Stimulated activated CD8-positive, alpha-beta memory T cell treated with anti-CD3 and anti-CD28 coated beads, Interleukin-12 subunit alpha, Interleukin-12 subunit beta, amount 100 ng/mL, for 4 hours (primary cell): ENCODE results near the gene TRMT112.

Experiments
- DNase-seq: peaks from one replicate; pipeline ENCODE4 v3.0.0-alpha.2; 2020; ENCODE audit warnings: low read depth

The TRMT112 gene

DNA sequence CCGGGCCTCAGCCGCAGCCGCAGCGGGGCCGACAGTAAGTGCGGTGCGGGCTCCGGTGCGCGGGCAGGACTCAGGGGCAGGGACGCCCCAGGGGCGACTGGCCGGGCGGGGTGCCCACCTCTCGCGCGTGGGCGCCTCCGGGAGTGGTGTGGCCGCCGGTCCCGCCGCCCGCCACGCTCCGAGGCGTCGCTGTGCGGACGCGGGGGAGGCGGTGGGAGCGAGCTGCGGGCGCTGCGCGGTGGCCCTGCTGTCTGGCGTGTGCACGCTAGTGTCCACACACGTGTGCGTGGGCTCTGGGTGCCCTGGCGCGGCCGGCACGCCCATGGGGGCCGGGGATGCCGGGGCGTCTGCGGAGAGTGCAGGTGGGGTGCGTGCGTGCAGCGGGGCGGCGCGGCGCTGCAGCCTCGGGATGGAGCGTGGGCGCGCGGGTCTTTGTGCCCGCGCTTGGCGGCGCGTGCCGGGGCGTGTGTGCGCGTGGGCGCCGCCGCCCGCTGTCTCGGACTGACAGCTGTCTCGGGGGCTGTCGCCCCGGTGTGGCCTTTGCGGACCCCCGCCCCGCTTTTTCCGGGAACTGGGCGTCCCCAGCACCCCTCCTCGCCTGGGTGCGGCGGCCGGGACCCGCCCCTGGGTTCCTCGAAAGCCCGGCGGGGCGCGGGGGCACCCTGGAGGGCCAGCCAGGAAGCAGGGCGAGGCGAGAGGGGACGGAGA is 25.5 kb downstream of the TRMT112 start:
- DNase-seq: no peak

DNA sequence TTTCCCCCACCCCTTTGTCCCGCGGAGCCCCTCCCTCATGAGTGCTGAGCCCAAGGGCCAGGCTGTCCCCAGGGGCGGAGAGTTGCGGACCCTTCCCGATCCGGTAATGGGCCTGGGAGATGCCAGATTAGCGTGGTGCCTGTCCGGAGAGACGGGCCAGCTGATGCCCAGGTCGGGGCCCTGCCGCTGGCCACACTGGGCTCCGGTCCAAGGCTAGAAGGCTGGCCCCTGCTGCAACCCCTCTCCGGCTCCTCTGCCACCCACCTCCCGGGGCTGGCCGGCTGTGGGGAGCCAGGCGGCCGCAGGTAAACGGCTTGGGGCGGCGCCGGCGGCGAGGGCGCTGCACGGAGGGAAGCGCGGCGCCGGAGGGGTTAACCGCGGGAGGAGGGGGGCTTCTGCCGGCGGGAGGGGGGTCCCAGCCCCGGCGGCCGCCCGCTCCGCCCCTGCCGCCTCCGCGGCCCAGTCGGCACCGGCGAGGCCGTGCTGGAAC is 26.1 kb downstream of the TRMT112 start, which contains the start of gene KCNK4:
TSS of gene KCNK4 (plus strand) at position 41 of the 490 bp plus-strand sequence. CDS start 1,717 bp downstream, outside the sequence.
- DNase-seq: no peak

DNA sequence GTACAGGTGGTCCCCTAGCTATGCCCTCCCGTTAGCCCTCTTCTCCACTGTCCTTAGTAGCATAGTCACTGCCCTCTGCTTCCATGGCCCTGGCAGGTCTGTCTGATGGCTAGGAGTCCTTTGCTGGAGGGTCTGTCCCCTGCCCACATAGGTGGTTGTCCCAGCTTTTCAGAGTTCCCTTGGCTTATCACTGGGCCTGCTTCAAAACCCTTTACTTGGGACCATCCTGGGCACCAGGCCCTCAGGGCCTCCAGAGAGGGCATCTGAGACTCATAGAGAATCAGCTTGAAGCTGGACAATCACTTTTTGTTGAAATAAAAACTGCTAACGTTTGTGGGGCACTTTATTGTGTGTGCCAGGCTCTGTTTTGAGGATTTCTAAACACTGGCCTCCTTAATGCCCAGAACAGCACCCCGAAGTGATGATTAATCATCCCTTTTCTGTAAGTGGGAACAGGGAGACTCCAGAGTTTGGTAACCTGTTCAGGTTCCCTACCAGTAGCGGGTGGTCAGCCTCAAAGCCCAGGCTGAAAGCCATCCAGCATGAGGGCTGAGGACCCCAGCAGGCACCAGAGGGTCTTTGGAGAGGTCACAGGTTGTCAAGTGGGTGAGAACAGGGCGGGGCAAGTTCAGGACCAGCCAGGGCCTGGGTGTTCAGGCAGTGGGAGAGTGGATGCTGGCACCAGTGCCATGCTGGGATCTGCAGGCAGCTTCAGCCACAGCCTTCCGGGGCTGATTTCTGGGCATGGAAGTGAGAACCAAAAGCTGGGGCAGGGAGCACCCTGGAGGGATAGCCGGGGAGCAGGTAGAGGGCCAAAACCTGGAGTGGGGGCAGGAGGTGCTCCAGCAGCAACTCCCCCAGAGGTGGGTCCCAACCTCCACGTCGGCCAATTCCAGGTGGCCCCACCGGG is 26.8 kb downstream of the TRMT112 start:
- DNase-seq: no peak

DNA sequence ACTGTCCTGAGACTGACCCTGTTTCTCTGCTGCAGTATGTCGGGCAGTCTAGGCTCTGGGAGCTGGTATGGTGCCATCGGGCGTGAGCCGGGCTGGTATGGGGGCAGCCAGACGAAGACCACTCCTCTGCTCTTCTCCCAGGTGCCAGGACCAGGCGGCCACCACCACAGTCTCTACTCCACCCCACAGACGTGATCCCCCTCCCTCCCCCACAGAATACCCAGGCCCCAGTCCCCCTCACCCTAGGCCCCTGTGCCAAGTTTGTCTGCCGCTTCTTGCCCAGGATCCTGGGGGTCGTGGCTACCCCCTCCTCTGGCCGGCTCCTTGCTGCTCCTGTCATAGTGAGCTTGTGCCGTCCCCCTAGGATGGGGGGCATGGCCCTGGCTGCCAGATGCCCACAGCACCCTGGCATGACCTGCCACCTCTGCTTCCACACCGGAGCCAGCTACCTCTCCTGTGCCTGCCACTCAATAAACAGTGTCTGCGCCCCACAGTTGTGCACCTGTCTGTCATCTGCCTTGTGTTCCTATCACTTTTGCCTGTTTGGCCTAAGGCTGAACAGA is 28.3 kb downstream of the TRMT112 start:
- no peak for DNase-seq

DNA sequence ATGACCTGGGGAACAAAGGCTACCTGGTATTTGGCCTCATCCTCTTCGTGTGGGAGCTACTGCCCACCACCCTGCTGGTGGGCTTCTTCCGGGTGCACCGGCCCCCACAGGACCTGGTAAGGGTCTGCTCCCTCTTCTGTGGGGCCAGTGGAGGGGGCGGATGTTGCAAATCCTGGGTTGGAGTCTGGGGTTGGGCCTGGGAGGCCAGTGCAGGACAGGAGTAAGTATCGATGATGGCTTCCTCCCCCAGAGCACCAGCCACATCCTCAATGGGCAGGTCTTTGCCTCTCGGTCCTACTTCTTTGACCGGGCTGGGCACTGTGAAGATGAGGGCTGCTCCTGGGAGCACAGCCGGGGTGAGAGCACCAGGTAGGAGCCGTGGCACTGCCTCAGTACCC is 29.0 kb downstream of the TRMT112 start:
- DNase-seq: no peak

DNA sequence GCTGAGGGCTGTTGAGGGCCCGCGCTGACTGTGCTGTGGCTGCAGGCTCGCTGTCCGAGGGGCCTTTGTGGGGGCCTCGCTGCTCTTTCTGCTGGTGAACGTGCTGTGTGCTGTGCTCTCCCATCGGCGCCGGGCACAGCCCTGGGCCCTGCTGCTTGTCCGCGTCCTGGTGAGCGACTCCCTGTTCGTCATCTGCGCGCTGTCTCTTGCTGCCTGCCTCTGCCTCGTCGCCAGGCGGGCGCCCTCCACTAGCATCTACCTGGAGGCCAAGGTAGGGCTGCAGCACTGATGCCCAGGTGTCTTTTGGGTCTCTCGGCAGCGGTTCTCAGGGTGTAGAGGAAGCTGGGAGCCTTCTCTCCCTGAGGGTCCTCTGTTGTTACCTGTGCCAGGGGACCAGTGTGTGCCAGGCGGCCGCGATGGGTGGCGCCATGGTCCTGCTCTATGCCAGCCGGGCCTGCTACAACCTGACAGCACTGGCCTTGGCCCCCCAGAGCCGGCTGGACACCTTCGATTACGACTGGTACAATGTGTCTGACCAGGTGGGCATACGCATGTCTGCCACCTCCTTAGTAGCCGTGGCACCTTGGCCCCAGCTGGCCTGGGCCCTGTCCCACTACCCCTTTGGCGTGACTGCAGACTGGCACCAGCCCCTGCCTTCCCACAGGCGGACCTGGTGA is 29.5 kb downstream of the TRMT112 start:
- DNase-seq: no peak

DNA sequence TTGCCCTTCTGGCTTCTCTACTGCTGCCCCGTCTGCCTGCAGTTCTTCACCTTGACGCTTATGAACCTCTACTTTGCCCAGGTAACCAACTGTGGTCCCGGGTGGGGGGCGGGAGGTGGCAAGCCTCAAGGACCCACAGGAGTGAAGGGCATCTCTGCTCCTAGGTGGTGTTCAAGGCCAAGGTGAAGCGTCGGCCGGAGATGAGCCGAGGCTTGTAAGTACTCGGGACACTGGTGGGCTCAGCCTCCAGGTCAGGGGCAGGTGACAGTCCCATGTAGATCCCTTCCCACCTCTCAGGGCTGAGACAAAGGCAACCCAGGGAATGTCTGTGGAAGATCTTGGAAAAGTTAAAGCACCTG is 30.6 kb downstream of the TRMT112 start:
- DNase-seq: no peak

DNA sequence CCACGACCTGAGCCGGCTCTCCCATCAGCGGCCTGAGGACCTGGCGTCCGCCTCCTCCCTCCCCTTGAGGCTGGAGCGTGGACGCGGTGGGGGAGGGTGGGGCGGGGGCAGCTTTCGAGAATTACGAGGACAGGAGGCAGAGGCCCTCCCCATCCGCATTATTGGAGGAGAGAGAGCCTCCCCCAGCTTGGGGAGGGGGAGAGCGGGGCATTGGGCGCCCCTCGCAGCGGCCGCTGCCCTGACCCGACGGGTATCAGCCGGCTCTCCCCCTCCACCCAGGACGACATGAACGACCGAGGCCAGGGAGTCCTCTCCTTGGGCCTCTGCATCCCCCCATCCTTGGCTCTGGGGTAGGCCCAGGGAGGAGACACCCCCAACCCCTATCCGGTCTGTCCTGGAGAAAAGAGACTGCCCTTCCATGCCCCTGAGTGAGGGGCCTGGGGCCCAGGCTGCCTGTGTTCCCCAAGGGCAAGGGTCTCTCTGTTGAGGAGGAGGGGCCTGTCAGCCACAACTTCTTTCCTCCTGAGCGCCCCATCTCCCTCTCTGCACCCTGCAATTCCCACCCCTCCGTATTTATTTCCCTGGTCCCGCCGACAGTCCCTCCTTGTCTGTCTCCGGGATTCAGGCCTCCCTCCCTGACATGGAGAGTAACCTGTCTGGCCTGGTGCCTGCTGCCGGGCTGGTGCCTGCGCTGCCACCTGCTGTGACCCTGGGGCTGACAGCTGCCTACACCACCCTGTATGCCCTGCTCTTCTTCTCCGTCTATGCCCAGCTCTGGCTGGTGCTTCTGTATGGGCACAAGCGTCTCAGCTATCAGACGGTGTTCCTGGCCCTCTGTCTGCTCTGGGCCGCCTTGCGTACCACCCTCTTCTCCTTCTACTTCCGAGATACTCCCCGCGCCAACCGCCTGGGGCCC is 31.2 kb downstream of the TRMT112 start:
- no peak for DNase-seq

DNA sequence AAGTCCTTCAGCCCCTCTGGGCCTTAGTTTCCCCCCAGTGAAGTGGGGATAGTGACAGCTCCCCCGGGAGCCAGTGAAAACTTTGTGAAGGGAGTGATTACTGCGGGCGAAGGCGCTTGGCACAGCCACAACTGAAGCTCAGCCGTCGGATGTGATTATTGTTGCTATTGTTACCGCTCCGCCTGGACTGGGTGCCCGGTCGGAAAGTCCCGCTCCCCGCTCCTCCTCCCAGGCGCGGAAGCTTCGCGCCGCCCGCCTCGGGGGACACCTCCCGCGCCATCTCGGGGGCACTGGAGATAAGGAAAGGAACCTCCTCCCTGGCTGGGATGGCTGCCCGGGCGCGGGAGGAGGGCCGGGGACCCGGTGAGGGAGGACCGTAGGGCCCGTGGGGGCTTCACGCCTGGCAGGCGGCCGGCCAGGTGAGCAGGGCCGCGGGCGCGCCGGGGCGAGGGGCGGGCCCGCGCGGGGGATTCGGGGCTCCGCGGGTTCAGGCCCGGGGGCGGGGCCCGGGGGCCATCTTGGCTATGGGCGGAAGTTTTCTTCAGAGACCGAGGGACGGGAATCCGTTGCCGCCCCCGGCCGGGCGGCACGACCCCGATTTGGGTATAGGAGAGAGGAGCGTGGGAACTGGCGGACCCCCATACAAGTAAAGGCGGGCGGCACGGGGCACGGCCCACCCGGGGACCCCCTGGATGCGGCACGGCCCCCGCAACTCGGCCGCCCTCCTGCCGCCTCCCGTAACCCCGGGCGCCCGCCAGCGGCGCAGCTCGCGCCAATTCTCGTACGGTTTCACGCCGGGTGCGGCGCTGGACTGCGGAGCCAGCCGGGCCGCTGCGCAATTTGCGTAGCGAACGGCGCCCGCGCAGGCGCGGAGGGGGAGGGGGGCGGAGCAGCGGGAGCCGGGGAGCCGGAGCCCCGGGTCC is 32.1 kb downstream of the TRMT112 start, which contains the start of gene GPR137:
TSS of gene GPR137 (plus strand) at position 887 of the 923 bp plus-strand sequence. CDS start 677 bp downstream, outside the sequence.
- peak; percentile 90 for DNase-seq

DNA sequence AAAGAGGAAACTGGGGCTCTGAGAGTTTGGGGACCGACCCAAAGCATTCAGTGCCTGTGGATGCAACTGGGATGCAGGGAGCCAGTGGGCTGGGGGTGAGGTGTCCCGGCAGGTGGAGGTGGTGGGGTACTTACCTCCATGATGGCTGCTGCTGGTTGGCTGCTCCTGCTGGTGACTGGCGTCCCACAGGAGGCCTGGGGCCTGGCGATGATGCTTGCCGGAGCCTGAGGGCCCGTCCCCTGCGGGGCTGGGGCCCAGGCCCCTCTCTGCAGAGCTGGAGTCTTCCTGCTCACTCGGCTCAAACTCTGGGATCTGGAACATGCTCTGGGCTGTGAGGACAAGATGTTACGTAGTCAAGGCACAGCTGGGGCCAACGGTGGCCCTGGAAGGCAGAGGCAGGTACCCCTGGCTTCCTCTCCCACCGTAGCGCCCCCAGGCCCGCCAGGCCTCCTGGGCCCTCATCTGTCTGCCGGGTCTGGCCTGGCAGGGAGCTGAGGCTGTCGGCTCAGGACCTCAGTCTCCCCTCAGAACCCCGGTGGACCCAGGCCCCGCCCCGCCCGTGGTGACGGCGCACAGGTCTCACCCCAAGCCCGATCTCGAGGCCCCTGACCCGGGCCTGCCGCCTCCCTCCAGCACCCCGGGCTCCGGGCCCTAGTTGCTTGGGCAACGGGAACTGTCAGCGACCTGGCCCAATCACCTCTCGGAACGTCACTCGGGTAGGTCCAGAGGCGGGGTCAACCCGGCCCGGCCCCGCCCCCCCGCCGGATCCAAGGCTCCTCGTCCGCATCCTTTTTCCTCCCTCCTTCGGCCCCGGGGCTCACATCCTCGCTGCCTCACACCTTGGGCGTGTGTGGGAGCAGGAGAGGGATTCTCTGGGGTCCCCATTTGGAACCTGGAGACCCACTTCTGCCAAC is 33.1 kb downstream of the TRMT112 start, which contains the start of gene BAD:
TSS of gene BAD (minus strand) at position 618 of the 914 bp plus-strand sequence. CDS start at position 321, 297 bp downstream.
- DNase-seq: peak; percentile 85

DNA sequence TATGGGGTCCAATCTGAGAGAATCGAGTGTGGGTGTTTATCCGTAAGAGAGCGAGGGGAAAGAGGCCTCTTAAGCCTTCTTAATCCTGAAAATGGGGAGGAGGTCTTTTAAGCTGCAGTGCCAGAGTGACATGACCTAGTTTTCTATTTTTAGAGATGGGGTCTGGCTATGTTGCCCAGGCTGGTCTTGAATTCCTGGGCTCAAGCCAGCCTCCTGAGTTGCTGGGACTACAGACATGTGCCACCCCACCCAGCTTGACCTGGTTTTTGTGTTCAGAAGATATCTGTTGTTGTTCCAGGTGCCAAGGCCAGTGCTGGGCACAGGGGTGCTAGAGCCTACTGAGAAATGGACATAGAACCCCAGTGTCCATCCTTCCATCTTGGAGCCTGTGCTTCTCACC is 34.3 kb downstream of the TRMT112 start:
- no peak for DNase-seq

DNA sequence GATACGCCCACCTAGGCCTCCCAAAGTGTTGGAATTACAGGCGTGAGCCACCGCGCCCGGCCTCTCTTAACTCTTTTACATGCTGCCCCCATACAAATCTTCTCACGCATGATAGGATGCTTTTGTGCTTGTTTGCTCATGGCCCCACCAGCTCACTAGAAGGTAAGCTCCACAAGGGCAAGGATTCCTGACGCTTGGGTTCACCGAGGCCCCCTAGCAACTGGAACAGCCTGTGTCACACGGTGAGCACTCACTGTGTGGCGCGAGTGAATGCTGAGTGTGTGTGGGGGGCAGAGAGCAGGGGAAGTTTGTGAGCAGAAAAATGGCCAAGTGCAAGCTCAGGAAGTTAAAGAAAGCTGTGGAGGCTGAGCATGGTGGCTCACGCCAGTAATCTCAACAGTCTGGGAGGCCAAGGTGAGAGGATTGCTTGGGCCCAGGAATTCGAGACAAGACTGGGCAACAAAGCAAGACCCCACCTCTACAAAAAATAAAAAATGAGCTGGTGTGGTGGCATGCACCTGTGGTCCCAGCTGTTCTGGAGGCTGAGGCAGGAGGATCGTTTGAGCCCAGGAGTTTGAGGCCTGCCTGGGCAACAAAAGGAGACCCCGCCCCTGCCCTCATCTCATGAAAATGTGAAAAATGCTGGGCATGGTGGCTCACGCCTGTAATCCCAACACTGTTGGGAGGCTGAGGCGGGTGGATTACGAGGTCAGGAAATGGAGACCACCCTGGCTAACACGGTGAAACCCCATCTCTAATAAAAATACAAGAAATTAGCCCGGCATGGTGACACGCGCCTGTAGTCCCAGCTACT is 35.2 kb downstream of the TRMT112 start:
- DNase-seq: no peak

DNA sequence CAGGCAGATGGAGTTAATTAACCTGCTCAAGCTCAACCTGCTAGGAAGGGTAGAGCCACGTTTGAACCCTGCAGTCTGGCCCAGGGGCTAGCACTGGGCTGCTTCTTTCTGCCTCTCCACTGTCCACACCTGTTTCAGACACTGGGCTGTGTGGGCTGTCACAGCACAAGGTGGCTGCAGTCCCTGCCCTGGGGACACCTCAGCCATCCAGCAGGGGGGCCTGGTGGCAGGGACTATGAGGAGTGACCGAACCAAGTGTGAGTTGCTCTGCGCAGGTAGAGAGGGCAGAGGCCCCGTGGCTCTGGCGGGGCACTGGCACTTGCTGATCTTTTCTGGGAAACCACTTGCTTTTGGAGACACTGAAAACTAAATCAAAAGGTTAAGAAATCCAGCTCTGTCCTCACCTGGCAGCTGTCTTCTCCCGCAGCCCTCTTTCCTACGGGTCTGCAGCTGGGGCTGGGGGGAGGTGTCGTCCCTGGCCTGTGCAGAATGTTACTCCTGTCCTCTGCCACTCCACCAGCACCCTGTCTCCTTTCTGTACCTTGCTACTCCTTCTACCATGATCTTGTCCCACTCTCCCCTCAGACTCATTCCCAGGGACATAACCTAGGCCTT is 38.7 kb downstream of the TRMT112 start:
- no peak for DNase-seq

DNA sequence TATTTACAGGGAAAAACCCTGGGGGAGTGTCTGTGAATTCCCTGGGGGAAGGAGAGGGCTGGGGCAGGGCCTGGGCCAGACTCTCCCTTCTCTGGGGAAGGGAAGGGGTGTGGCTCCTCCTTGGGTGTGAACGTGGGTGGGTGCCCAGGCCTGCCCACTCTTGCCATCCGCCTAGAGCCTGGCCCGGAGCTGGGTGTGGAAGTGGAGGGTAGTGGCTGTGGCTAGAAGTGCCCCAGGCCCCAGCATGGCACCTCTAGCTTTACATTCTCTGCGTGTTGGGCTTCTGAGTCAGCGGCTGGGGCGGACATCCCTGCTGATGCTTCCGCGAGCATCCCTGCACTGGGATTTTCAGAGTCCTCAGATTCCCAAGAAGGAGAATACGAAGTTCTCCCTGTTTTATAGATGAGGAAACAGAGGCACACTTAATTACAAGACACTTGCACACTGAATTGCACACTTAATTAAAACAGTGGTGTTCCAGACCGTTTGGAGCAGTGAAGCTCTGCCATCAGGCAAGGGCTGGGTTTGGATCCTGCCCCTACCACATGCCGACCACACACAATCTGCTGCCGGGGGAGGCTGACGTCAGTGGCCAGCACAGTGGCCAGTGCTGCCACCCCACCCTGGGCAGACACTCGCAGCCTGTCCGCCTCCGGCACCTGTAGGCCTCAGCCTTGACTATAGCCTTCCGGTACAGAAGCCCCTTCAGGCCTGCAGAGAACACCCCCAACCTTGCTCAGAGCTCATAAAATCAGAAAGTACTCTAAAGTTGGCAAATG is 40.5 kb downstream of the TRMT112 start:
- no peak for DNase-seq

DNA sequence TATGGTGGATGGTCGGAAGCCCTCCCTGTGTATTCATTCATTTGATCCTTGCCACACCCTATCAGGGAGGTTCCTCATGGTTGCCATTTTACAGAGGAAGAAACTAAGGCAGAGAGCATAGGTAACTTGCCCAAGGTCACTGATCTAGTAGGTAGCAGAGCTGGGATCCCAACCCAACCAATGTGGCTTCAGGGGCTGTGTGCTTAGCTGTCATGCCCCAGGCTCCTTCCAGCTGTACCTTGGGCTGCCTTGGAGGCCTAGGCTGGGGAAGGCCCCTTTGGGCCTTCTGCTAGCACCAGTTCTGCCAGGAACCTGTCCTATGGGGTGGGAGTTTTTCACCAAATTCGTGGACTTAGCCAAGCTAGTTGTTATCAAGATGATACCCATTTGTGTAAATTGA is 41.5 kb downstream of the TRMT112 start:
- DNase-seq: no peak

DNA sequence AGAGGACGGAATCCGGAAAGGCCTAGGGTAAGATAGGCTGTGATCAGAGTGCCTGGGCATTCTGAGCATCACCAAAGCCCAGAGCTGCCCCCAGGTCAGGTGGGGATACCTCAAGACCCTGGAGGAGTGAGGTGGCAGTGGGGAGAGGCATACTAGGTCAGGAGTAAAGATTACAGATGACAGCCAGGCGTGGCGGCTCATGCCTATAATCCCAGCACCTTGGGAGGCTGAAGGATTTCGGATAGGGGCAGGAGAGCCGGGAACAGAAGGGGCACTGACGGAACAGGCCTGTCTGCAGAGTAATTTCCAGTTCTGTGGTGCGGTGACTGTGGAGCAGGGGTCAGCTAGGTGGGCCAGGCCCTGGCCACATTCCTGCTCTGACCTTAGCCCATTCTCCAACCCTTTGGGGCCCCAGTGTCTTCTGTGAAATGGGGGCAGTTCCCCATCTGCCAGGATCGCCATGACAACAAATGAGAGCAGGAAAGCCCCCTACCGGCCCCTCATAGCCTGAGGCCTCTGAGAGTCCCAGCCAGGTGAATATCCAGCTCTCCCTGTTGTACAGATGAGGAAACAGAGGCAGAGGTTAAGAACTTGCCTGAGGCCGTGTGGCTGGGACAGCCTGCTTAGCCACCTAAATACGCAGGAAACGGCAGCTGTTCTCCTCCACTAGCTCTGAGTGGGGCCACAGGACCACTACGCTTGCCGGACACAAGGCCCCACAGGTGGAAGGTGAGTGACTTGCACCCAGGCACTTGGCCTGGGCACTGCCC is 42.1 kb downstream of the TRMT112 start:
- DNase-seq: no peak
